NCI-H2227 treated with DMSO at 0.1 percent for 48 hours (cell line): ENCODE results near the gene KLHL26.
"Not testable (repeated sequence)": the region's sequence is repeated elsewhere in the genome, so short reads cannot be mapped to it uniquely, and the experiment has no call there.

Experiments used
- DNase-seq: peaks from one replicate; lab custom pipeline; 2025; lab: John Stamatoyannopoulos, UW

KLHL26 gene

DNA sequence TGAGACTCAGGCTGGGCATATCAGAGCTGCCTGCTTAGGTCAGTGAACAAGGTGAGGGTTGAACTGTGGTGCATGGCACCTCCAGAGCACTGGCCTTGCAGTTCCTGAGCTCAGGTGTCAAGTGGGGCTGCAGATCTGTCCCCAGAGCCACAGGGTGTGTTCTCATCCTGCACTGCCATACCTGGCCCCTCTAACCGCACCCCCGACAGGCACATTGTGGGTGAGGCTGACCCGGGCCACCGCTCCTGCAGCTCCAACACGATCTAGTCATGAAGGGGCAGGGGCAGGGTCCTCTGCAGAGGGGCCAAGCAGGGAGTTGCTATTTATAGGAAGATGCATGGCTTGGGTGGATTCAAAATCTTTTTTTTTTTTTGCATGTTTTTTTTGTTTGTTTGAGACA is 30.0 kb downstream of the KLHL26 start:
- no peak for DNase-seq

DNA sequence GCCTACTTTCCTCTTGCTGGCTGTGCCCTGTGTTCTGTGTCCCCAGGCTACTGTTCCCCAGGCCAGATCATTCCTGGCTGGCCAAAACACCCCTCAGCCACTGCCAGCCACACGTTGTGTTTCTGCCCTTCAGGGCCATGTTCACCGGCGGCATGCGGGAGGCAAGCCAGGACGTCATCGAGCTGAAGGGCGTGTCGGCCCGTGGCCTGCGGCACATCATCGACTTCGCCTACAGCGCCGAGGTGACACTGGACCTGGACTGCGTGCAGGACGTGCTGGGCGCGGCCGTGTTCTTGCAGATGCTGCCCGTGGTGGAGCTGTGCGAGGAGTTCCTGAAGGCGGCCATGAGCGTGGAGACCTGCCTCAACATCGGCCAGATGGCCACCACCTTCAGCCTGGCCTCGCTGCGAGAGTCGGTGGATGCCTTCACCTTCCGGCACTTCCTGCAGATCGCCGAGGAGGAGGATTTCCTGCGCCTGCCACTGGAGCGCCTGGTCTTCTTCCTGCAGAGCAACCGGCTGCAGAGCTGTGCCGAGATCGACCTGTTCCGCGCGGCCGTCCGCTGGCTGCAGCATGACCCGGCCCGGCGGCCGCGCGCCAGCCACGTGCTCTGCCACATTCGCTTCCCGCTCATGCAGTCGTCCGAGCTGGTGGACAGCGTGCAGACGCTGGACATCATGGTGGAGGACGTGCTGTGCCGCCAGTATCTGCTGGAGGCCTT is 30.9 kb downstream of the KLHL26 start:
- no peak for DNase-seq

DNA sequence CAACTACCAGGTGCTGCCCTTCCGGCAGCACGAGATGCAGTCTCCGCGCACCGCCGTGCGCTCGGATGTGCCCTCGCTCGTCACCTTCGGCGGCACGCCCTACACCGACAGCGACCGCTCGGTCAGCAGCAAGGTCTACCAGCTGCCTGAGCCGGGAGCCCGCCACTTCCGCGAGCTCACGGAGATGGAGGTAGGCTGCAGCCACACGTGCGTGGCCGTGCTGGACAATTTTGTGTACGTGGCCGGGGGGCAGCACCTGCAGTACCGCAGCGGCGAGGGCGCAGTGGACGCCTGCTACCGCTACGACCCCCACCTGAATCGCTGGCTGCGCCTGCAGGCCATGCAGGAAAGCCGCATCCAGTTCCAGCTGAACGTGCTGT is 31.4 kb downstream of the KLHL26 start:
- no peak for DNase-seq

DNA sequence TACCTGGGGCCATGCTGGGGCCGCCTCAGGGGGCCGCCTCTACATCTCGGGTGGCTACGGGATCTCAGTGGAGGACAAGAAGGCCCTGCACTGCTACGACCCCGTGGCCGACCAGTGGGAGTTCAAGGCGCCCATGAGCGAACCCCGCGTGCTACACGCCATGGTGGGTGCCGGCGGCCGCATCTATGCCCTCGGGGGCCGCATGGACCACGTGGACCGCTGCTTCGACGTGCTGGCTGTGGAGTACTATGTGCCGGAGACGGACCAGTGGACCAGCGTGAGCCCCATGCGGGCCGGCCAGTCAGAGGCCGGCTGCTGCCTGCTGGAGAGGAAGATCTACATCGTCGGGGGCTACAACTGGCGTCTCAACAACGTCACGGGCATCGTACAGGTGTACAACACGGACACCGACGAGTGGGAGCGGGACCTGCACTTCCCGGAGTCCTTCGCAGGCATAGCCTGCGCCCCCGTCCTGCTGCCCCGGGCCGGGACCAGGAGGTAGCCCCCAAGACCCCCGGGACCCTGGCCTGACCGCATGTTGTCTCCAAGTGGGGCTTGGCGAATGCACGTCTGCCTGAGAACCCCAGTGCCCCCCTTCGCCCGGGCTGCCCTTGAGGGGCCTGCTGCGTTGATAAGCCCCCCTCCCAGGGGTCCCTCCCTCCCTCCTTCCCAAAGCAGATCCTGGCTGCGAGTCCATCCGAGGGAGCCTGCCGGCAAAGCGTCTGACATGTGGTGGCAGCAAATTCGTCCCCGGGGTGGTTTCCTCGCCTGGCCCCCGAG is 32.1 kb downstream of the KLHL26 start:
- no peak for DNase-seq

DNA sequence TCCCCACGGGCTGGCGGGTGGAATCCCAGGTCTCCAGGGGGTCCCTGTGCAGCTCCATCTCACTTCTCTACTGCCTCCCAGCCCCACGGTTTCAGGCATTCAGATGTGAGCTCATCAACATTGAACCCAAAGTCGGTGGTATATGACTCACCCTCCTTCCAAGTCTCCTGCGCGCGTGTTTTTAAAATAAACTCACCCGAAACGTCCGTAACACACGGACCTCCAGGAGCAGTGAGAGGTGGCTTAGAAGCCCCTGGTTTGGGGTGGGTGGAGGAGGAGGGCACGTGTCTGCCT is 32.6 kb downstream of the KLHL26 start:
- DNase-seq: no peak

DNA sequence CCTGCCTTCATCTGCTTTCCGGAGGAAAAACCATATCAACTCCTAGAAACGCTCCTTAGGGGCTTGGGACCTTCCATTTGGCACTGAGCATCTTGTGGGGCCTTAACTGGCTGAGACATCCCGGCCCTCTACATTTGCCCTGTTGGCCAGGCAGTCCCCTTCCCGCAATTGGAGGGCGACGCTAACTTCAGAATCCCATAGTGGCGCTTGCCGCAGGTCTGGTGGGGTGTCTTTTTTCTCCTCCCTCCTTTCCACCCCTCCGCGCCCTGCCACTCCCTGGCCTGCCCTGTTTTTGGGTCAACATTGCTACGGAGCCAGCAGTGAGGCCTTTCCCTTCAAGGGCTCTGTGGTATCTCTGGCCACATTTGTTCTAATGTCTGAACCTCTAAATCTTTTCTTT is 33.1 kb downstream of the KLHL26 start:
- DNase-seq: no peak

DNA sequence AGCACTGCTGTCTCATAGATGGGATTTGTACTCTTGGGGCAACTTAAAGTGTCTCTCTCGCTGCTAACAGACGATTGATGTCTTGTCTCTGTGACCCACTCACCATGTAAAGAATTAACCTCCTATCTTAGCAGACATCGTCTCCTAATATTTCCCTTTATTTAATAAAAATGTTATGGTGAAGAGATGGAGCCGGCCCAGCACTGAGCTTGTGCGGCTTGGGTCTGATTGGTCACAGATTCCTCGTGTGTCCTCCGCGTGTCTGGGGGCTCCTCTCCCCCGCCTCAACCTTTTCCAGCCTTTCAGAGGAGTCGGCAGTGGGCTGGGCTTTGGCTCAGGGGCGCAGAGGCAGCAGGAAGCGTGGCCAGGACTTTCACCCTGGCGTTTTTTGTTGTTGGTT is 33.5 kb downstream of the KLHL26 start:
- DNase-seq: no peak

DNA sequence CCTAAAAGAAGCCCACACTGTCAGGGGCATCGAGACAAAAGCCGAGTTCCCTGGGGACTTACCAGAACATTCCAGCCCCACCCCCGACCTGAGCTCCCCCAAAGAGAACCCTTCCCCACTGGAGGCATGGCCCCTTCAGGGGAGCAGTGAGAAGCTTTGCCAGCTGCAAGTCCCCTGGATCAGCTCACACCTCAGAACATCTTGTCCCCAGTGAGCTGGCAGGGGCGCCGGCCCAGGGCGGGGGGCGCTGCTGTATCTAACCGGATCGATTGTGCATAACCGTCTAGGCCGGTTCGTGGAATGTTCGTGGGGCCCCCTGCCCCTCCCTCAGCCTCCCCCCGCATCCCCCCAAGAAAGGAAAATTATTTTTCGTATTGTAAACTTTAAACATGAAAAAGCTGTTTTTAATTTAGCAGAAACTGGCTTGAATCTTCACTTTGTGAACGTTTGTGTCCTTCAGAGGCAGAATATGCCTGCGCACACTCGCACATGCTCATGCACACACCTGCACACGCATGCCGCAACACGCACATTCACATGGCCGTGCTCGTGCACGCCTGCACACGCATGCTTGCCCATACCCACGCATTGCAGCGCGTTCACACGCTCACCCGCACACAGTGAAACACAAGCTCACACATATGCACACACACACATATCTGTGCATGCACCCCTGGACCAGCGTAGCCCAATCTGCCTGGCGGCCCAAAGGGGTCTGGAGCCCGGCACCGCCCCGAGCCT is 34.6 kb downstream of the KLHL26 start:
- no peak for DNase-seq

DNA sequence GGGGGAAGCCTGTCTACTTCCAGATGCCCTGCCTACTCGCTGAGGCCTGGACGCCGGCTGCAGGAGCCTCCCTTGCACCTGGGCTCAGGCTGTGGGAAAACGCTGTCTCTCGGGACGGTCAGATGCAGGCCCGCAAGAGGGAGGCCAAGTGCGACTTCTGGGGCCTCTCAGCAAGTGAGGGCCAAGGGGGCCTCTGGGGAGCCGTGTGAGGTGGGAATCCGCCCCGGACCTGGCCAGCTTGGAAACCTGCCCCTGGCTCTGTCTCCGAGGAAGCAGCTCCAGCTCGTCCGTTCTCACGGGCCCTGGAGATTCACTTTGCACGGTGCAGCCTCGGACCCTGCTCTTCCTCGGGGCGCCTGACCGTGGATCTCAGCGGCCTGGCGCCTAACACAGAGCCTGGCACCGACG is 35.2 kb downstream of the KLHL26 start:
- DNase-seq: no peak

DNA sequence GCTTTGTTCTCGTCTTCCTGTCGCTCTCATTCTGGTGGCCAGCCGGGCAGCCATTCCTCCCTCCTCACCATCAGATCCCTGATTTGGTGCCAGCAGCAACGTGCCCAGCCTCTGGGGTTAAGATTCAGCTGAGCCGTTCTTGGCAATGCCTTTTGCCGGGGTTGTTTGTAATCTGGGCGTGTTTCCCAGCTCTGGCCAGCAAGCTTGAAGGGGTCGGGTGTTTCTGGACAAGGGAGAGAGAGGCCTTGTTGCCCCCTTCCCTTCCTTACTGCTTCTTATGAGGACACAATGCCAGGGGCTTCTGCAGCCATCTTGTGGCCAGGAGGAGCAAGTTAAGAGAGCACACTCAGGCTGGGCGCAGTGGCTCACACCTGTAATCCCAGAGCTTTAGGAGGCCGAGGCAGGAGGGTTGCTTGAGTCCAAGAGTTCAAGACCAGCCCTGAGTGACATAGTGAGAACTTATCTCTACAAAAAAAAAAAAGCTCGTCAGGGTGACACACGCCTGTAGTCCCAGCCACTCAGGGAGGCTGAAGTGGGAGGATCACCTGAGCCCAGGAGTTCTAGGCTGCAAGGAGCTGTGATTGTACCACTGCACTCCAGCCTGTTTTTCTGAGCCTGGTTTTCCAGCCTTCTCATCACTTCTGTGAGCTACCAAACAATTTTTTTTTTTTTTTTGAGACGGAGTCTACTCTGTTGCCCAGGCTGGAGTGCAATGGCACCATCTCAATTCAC is 35.9 kb downstream of the KLHL26 start:
- DNase-seq: no peak

DNA sequence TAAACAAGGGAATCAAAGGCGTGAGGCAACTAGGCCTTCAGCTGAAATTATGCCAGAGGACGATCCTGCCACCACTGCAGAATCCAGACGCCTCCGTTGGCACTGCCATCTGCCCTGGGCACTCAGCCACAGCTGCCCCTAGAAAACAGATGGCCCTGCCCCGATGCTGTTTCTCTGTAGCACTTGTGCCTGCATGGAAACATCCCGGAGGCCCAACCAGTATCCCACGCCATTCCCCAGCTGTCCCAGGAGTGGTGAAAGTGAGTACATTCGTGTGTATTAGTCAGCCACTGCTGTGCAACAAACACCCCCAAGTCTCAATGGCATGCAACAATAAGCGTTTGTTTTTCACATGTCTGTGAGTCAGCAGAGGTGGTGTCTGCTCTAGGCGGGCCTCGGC is 37.8 kb downstream of the KLHL26 start:
- no peak for DNase-seq

DNA sequence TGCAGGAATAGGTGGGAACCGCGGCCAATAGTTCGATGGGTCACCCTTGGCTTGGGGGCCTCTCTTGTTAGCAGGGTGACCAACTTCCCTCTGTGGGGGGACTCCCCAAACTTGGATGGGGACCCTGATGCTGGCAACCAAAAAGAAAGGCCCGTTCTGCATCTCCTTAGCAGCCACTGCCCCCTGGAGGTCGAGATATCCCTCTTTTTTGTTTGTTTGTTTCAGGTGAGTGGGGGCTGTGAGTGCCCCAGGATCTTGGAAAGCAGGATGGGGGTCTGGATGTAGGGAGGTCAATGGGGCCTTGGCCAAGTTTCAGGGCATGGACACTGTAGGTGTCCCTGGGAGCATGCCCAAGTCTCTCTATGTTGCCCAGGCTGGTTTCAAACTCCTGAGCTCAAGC is 39.0 kb downstream of the KLHL26 start:
- DNase-seq: no peak

DNA sequence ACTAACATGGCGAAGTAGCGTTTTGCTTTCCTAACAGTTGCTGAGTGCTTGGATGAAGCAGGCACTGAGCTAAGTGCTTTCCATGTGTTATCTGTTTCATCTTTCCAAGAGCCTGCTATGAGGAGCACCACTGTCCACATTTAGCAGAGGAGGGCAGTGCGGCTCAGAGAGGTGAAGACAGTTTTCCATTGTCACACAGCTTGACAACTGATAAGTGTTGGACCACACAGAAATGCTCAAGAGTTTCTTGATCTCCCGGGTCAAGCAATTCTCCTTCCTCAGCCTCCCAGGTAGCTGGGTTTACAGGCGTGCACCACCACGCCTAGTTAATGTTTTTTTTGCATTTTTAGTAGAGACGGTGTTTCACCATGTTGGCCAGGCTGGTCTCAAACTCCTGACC is 39.9 kb downstream of the KLHL26 start:
- DNase-seq: no peak

DNA sequence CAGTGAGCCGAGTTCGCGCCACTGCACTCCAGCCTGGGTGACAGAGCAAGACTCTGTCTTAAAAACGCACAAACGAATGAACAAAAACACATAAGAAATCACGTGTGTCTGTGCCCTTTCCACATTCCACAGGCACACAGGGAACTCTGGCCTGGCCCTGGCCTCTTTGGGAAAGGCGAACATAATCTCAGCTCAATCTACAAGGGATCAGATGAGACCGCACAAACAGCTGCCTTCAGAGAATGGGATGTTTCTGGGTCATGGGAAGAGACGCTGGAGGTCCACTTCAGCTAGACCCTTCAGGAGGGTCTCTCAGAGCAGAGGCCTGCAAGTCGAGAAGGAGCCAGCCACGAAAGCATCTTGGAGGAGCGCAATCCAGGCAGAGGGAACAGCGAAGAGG is 40.3 kb downstream of the KLHL26 start:
- DNase-seq: no peak

DNA sequence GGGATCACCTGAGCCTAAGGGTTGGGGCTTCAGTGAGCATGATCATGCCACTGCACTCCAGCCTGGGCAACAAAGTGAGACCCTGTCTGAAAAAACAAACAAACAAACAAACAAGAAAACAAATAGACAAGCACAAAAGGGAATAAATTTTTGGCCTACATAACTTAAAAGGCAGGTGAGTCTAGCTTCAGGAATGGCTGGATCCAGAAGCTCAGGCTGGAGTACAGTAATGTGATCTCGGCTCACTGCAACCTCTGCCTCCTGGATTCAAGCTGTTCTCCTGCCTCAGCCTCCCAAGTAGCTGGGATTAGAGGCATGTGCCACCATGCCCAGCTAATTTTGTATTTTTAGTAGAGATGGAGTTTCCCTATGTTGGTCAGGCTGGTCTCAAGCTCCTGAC is 43.3 kb downstream of the KLHL26 start:
- not testable (repeated sequence) for DNase-seq

DNA sequence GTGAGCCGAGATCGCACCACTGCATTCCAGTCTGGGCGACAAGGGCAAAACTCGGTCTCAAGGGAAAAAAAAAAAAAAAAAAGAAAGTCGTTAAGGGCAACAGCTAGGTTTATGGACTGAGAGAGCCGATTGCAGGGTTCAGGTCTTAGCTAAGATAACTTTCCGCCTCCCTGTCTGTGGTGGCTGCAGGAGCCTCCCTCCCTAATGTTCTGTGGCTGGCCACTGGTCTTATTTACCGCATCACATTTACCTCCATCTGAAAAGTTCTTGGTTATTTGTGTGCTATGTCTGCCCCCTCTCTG is 45.9 kb downstream of the KLHL26 start:
- DNase-seq: no peak

DNA sequence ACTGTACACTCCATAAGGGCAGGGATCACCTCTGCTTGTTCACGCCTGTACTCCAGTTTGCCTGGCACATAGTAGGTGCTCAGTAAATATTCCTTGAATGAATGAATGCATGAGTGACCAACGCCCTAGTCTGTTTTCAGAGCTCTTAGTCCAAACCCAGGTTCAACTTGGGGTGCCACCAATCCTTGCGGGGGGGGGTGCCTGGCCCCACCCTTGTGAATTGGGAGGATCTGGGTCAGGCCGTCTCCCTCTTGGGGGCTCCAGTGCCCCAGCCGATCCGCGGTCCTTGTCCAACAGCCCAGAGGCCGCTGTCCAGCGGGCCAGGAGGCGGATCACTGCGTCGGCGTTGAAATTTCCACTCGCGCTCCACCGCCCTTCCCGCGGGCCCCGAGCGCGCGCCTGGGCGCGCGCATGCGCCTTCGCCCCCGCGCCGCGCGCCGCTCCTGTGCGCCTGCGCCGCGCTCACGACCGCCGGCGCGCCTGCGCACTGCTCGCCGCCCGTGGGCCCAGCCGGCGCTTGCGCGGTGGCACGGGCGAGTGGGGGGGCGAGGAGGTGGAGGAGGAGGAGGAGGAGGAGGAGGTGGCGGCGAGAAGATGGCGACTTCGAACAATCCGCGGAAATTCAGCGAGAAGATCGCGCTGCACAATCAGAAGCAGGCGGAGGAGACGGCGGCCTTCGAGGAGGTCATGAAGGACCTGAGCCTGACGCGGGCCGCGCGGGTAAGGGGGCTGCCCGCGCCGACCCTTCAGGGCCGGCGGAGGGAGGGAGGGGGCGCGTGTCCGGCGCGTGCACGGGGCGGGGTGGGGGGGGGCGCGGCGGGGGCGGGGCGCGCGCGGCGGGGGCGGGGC is 46.5 kb downstream of the KLHL26 start, which contains the start of gene CRTC1:
Gene CRTC1, plus strand, starts transcription at position 572 of the 849 bp plus-strand sequence. Its CDS starts 23 bp downstream, at position 595.
- DNase-seq: peak; percentile 54

DNA sequence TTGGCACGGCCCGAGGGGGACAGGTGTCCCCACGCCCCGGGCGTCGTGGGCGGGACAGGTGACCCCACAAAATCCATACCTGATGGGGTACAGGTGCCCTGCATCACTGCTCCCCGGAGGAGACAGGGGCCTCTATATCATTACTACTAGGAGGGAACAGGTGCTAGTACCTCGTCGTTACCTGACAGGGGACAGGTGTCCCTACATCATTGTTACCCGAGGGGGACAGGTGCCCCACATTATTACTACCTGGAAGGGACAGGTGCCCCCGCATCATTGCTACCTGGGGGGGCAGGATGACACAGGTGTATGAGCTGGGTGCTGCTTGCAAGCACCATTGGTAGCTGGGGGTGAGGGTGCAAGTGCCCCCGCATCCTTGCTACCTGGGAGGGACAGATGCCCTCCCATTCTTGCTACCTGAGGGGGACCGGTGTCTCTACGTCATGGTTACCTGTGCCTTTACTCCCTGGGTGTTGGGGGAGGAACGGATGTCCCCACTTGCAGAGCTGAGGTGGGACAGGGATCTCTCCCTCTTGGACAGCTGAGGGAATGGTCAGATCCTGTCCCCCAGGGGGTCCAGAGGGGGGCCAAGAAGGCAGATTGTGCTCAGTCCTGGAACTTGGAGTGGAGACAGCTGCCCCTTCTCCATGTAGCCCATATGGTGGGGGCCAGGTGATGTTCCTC is 47.3 kb downstream of the KLHL26 start:
- no peak for DNase-seq

DNA sequence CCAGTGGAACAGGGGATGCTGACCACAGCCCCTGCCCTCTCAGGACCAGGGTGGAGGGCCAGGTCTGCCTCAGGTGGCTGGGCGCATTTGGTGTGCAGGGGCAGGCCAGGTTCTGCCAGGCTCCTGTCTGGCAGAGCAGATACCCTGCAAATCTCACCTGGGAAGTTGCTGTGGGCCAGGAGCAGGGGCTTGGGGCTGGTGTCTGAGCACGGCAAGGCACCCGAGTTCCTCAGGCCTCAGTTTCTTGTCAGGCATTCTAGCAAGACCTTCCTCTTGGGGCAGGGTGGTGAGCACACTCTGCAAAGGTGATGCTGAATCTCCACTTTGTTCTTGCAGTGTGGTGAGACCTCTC is 47.8 kb downstream of the KLHL26 start:
- no peak for DNase-seq

DNA sequence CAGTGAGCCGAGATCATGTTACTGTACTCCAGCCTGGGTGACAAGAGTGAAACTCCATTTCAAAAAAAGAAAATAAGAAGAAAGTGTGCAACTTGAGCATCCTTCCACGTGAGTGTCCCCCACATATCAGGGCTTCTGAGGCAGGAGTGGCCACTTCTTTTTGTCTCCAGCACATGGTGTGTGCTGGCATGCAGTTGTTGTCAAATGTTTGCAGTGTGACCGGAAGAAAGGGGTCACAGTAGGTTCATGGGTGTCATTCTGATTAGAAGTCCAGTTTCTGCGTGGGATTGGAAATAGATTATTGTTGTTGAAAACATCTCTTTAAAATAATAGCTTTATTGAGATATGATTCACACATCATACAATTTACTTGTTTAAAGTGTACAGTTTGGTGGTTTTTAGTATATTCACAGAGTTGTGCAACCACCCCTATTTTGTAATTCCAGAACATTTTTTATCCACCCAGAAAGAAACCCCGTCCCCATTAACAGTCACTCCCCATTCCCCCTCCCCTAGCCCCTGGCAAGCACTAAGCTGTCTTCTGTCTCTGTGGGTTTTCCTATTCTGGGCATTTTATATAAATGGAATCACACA is 48.9 kb downstream of the KLHL26 start:
- DNase-seq: no peak
